ENCODE results near the gene HK3.
A peak's percentile ranks its signal among the peaks of the same experiment; 100 is the strongest.

HK3 gene

GRCh38 chr5:176849611-176850227 lies 49.4 kb downstream of the HK3 start:
- DNase-seq (ENCODE audit: low read depth): no peak

DNA sequence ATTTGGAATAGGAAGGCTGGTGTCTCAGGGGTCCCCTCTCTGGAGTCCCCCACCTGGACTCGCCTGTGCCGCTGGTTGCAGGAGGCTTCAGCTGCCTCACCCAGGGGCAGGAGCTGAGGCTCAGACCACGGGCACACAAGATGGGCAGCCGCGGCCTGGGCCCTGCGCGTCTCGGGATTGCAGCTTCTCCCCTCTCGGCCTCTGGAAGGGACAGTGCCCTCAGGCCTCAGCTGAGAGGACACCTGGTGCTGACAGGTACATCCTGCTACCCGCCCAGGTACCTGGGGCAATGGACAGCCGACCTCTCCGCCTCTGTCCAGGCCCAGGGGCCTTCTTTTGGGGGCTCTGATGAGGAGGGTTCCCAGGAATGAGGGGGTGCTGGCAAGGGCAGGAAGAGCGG lies 50.5 kb downstream of the HK3 start:
- DNase-seq (ENCODE audit: low read depth): no peak

DNA sequence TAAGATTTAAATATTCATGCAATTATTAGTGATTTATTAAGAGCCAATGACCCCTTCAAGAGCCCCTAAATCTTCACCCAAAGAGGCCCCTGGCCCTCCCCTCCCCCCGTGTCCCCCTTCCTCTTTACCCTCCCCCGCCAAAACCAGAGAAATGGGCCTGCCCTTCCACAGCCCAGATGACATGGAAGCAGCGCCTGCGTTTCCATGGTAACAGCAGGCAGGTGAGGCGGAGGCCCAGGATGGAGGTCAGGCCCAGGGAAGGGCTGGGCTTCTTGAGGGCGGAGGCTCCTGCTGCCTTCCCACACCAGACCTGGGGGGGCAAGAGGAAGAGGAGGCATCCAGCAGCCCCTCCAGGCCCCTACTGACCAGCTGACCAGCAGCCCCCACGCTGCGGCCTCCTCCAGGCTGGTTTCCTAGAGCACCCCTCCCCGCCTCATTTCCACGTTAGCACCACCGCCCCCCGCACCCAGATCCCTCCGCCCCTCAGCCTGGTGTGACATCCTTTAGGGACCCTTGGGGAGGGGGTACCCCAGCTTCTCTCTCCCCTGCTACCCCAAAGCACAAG lies 51.3 kb downstream of the HK3 start:
- no peak for DNase-seq (ENCODE audit: low read depth)

GRCh38 chr5:176847148-176847547 lies 52.0 kb downstream of the HK3 start:
- DNase-seq (ENCODE audit: low read depth): no peak

- DNase-seq (ENCODE audit: low read depth): no peak
These were observed 52.6 kb downstream of the HK3 start for GRCh38 chr5:176846335-176847140.

GRCh38 chr5:176845392-176845713 lies 53.8 kb downstream of the HK3 start:
- DNase-seq (ENCODE audit: low read depth): no peak

GRCh38 chr5:176844706-176845391 lies 54.3 kb downstream of the HK3 start:
- DNase-seq (ENCODE audit: low read depth): no peak

- DNase-seq (ENCODE audit: low read depth): no peak
These were observed 54.9 kb downstream of the HK3 start for GRCh38 chr5:176844281-176844680.

GRCh38 chr5:176843673-176844072 lies 55.5 kb downstream of the HK3 start:
- DNase-seq (ENCODE audit: low read depth): no peak

DNA sequence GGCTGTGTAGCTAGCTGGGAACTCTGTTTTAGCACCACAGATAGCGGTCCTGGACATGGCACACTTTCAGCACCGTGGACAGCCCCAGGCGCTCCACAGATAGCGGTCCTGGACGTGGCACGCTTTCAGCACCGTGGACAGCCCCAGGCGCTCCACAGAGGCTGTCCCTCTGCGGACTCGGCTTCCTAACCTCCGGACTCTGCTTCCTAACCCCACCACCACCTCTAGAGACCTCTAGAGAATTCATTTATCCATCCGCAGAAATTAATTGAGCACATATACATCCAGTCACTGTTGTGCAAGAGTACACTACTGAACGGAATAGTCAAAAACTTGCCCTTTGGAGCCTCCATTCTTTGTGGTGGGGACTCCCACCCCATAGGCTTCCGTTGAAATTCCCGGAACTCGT lies 61.4 kb downstream of the HK3 start:
- DNase-seq (ENCODE audit: low read depth): peak; percentile 73

DNA sequence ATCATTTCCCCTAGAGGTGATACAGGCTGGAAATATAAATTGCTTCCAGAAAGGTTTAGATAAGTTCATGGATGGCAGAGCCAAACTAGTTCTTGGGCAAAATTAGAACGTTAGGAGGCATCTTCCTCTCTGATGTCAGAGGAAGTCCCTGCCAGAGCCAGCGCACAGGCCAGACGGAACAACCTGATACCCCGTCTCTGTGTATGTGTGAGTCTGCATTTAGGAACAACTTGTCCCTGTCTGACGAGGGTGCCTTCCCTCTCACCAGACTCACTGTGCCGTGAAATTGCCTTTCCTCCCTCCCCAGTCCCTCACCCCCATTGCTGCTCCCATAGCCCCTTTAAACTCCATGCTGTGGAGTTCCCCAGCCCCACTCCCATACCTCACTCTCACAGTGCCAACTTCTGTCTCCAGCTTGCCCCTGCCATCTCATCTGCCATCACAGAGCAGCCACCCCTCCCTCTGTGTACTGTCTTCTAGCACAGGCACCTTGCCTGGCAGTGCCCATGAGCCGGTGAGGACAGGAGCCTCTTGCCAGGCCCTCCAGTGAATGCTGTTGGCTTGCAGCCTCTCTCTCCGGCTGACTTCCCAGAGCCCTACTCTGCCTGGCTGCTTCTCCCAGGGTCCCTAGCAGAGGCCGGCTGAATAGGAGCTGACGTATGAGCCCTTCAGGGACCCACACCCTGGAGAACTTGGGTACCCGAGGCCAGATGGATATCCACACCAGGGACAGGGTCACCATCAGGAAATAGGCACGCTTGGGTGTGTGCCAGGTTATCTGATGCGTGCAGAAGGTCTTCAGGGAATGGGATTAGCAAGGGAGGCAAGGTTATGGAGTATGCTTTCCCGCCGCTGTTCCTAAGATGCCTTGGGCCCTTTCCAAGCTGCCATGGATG lies 62.1 kb downstream of the HK3 start:
- DNase-seq (ENCODE audit: low read depth): no peak

DNA sequence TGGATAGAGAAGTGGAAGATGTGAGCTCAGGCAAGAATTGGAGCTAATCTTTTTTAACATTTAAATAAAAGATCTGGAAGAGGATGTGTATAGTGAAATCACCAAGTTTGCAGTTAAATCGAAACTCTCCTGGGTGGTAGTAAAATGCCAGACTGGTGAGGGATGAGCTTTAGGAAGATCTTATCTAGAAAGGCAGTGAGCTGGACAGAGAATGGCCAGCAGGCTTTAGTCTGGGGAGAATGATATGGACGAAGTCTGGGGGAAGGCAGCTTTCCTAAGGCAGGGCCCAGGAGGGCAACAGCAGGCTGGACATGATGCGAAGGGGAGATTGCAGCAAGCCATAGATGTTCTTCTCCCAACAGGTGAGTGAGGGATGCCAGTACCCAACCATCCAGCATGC lies 63.2 kb downstream of the HK3 start:
- no peak for DNase-seq (ENCODE audit: low read depth)

GRCh38 chr5:176833286-176833685 lies 65.9 kb downstream of the HK3 start:
- DNase-seq (ENCODE audit: low read depth): no peak

GRCh38 chr5:176832162-176832561 lies 67.0 kb downstream of the HK3 start:
- DNase-seq (ENCODE audit: low read depth): no peak

- DNase-seq (ENCODE audit: low read depth): no peak
These were observed 67.7 kb downstream of the HK3 start for GRCh38 chr5:176831425-176831824.

DNA sequence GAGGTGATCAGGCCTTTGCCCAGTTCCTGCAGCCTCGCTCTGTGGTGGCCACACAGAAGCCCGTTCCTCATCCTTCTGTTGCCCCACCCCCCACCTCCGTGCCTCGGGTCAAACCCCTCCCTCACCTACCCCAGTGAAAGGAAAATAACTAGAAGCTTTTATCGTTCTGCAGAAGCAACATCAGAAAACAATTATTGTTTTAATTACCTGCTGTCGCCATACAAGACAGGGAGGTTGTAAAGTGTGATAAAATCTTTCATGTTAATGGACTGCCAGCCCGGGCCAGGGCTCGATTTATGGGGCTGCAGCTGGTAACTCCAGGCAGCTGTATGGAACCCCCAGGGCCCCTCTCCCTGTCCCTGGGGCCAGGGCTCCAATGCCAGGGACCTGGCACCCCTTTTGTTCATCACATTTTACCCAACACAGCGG lies 68.1 kb downstream of the HK3 start:
- no peak for DNase-seq (ENCODE audit: low read depth)
